Peyer's patch (tissue), 4 donors: Measurements from ENCODE around the gene GBP5.

ENCODE experiments used
- POLR2A ChIP-seq, 2 donors: fragments of 450-650 bp; IDR thresholded peaks; one replicate each; pipeline ENCODE4 v1.5.1; 2017; ENCODE audit warnings: antibody characterized with exemption in 2 of 2, mild to moderate bottlenecking in 2 of 2, moderate library complexity in 2 of 2
- TF ChIP-seq, protein P1 (sequence below), 6 experiments: fragments of 450-650 bp in 4 of 6; fragments of 200-600 bp in 2 of 6; sonication (generic) in 1 of 6; IDR thresholded peaks; one replicate each; pipeline ENCODE4 v1.5.1; 2017 to 2019; ENCODE audit warnings: antibody characterized with exemption in 6 of 6, mild to moderate bottlenecking in 3 of 6, moderate library complexity in 1 of 6

DNA sequence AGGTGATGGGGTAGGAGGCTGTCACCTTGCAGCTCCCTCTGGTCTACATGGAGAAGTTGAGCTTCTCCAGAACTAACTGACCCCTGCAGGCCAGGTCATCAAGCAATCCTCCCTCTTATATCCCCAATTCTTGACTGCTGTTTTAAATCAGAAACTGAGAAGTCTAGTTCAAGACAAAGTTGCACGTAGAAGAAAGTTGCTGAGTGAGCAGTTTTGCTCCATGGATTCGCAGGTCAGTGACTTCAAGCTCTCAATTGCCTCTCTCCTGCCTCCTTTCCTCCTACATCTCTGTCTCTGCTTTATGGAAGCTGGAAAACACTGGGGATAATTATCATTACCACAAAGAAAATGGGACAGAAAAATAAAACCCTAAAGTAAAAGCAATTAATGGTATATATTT is 32.8 kb upstream of the GBP5 start:
- TF ChIP-seq, protein P1, sequence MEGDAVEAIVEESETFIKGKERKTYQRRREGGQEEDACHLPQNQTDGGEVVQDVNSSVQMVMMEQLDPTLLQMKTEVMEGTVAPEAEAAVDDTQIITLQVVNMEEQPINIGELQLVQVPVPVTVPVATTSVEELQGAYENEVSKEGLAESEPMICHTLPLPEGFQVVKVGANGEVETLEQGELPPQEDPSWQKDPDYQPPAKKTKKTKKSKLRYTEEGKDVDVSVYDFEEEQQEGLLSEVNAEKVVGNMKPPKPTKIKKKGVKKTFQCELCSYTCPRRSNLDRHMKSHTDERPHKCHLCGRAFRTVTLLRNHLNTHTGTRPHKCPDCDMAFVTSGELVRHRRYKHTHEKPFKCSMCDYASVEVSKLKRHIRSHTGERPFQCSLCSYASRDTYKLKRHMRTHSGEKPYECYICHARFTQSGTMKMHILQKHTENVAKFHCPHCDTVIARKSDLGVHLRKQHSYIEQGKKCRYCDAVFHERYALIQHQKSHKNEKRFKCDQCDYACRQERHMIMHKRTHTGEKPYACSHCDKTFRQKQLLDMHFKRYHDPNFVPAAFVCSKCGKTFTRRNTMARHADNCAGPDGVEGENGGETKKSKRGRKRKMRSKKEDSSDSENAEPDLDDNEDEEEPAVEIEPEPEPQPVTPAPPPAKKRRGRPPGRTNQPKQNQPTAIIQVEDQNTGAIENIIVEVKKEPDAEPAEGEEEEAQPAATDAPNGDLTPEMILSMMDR (IDR thresholded peaks at IDR 0.05) = no peak
- TF ChIP-seq POLR2A (IDR thresholded peaks at IDR 0.05) = no peak
